Mammary epithelial cell (primary cell): ENCODE results near the gene NXF1.

ENCODE experiments used
- EZH2 ChIP-seq: IDR thresholded peaks from 2 replicates; pipeline ENCODE4 v1.6.1; 2012; ENCODE audit warnings: low read length, inconsistent platforms, borderline replicate concordance
- TF ChIP-seq, protein P1 (sequence below), 2 donors: IDR thresholded peaks in 1 of 2; conservative IDR thresholded peaks in 1 of 2; 2 replicates each; pipeline ENCODE4 v1.5.1; 2011 to 2012; ENCODE audit warnings: inconsistent platforms in 2 of 2, low read length in 2 of 2, mild to moderate bottlenecking in 2 of 2, control low read depth in 1 of 2, low read depth in 1 of 2; ENCODE audit not compliant: insufficient read depth in 1 of 2; ENCODE audit errors: extremely low read depth in 1 of 2

DNA sequence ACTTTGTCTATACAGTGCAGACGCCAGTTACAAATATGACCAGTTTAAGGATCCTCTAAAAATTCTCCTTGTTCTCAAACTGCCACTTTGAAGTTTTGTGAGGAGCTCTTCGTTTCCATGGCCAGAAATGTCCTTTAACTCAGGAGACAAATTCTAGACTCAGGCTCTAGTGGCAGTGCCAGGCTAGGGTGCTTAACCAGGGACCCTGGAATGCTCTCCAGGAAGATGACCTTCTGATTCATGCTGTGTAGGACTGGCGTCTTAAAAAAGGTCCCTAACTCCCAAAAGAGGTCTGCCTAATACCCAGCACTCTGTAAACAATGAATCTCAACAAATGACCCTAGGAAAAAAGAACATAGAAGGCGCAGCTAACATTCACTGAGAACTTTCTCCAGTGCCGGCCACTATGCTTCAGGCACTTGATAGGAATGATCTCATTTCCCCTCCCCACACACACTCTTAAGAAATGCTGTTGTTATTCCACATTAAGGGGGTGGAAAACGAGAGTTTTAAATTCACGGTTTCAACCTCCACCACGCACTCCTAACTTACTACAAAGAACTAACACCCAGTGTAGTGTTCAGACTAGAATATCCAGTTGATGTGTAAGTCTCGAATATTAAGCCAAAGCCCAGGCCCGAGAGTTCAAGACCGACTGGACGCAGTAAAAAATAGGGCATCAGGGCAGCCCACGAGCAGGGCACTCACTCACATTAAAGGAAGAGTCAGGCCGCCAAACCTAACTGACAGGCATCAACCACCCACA lies 747 bp downstream of the NXF1 start:
- TF ChIP-seq, protein P1, sequence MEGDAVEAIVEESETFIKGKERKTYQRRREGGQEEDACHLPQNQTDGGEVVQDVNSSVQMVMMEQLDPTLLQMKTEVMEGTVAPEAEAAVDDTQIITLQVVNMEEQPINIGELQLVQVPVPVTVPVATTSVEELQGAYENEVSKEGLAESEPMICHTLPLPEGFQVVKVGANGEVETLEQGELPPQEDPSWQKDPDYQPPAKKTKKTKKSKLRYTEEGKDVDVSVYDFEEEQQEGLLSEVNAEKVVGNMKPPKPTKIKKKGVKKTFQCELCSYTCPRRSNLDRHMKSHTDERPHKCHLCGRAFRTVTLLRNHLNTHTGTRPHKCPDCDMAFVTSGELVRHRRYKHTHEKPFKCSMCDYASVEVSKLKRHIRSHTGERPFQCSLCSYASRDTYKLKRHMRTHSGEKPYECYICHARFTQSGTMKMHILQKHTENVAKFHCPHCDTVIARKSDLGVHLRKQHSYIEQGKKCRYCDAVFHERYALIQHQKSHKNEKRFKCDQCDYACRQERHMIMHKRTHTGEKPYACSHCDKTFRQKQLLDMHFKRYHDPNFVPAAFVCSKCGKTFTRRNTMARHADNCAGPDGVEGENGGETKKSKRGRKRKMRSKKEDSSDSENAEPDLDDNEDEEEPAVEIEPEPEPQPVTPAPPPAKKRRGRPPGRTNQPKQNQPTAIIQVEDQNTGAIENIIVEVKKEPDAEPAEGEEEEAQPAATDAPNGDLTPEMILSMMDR (conservative IDR thresholded peaks at IDR 0.05 in 1 of 2, IDR thresholded peaks at IDR 0.05 in 1 of 2; ENCODE audit: extremely low read depth in 1 of 2, insufficient read depth in 1 of 2, low read depth in 1 of 2, low read length in 2 of 2), result no peak
- no peak for TF ChIP-seq EZH2
